Loucy (cell line): ENCODE data around the gene GLRA1.

Experiments
- EZH2phosphoT487 ChIP-seq: fragments of 200-600 bp; IDR thresholded peaks from 2 replicates; pipeline ENCODE4 v1.6.1; 2018; ENCODE audit warnings: antibody characterized with exemption, mild to moderate bottlenecking, moderate library complexity, borderline replicate concordance
- TF ChIP-seq, protein P1 (sequence below): fragments of 200-600 bp; sonication (generic); conservative IDR thresholded peaks from 2 replicates; pipeline ENCODE4 v1.5.1; 2014; ENCODE audit warnings: mild to moderate bottlenecking, antibody characterized with exemption, low read length

DNA sequence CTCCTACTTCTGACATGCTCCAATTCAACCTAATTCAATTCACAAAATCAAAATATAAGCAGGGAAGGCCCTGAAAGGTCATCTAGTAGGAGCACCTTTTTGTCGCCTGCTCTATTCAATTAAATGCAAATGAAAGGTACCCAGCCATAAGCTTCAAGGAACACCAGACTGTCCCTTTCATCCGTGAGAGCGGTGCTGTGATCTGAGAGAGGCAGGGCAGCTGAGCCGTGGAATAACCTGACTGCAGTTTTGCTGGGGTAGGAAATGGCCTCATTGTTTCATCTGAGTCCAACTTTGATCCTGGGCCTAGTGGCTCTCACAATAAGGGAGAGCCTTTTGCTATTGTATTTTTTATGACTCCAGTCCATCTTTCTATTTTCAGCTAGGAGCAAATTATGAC, 39.8 kb upstream of the GLRA1 start:
- TF ChIP-seq, protein P1, sequence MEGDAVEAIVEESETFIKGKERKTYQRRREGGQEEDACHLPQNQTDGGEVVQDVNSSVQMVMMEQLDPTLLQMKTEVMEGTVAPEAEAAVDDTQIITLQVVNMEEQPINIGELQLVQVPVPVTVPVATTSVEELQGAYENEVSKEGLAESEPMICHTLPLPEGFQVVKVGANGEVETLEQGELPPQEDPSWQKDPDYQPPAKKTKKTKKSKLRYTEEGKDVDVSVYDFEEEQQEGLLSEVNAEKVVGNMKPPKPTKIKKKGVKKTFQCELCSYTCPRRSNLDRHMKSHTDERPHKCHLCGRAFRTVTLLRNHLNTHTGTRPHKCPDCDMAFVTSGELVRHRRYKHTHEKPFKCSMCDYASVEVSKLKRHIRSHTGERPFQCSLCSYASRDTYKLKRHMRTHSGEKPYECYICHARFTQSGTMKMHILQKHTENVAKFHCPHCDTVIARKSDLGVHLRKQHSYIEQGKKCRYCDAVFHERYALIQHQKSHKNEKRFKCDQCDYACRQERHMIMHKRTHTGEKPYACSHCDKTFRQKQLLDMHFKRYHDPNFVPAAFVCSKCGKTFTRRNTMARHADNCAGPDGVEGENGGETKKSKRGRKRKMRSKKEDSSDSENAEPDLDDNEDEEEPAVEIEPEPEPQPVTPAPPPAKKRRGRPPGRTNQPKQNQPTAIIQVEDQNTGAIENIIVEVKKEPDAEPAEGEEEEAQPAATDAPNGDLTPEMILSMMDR = no peak
- no peak for TF ChIP-seq EZH2phosphoT487
